ENCODE data around the gene PPP1R12C.

Gene PPP1R12C

GRCh38 chr19:55146078-55146704, 28.8 kb upstream of the PPP1R12C start:
- Histone ChIP-seq H3K9me3 (ENCODE audit: control insufficient read depth in 2 of 2, low read length in 2 of 2) (no peaks in the 10 kb centered on the region), H3K4me3 (ENCODE audit: low read length in 2 of 2) (no peak overlapping the region), H3K27ac (ENCODE audit: low read depth in 2 of 2, low read length in 2 of 2) (no peak overlapping the region), H3K4me1 (ENCODE audit: control insufficient read depth in 2 of 2, insufficient read depth in 2 of 2, low read length in 2 of 2) (no peaks in the 10 kb centered on the region), H3K36me3 (ENCODE audit: control insufficient read depth in 2 of 2, insufficient read depth in 2 of 2, low read length in 2 of 2) (no peaks in the 10 kb centered on the region), H3K27me3 (ENCODE audit: control insufficient read depth in 2 of 2, insufficient read depth in 2 of 2, low read length in 2 of 2) (peaks cover 16 to 23% of the 10 kb centered on the region in 2 donors), H3K9ac (ENCODE audit: low read depth in 1 of 2, low read length in 2 of 2) (no peak overlapping the region)

GRCh38 chr19:55145232-55145631, 27.8 kb upstream of the PPP1R12C start:
- Histone ChIP-seq H3K27ac (ENCODE audit: low read depth in 2 of 2, low read length in 2 of 2) (no peak overlapping the region), H3K36me3 (ENCODE audit: control insufficient read depth in 2 of 2, insufficient read depth in 2 of 2, low read length in 2 of 2) (no peaks in the 10 kb centered on the region), H3K9ac (ENCODE audit: low read depth in 1 of 2, low read length in 2 of 2) (no peak overlapping the region), H3K9me3 (ENCODE audit: control insufficient read depth in 2 of 2, low read length in 2 of 2) (no peaks in the 10 kb centered on the region), H3K27me3 (ENCODE audit: control insufficient read depth in 2 of 2, insufficient read depth in 2 of 2, low read length in 2 of 2) (peaks cover 15 to 21% of the 10 kb centered on the region in 2 donors), H3K4me3 (ENCODE audit: low read length in 2 of 2) (no peak overlapping the region), H3K4me1 (ENCODE audit: control insufficient read depth in 2 of 2, insufficient read depth in 2 of 2, low read length in 2 of 2) (no peaks in the 10 kb centered on the region)

GRCh38 chr19:55141696-55142095, 24.3 kb upstream of the PPP1R12C start:
- H3K27ac ChIP-seq (ENCODE audit: low read depth in 2 of 2, low read length in 2 of 2), result no peak overlapping the region
- peaks cover 4 to 10% of the 10 kb centered on the region in 2 donors for H3K27me3 ChIP-seq (ENCODE audit: control insufficient read depth in 2 of 2, insufficient read depth in 2 of 2, low read length in 2 of 2)
- no peak overlapping the region for H3K4me3 ChIP-seq (ENCODE audit: low read length in 2 of 2)
- H3K9ac ChIP-seq (ENCODE audit: low read depth in 1 of 2, low read length in 2 of 2), result no peak overlapping the region
- H3K36me3 ChIP-seq (ENCODE audit: control insufficient read depth in 2 of 2, insufficient read depth in 2 of 2, low read length in 2 of 2), result no peaks in the 10 kb centered on the region
- H3K9me3 ChIP-seq (ENCODE audit: control insufficient read depth in 2 of 2, low read length in 2 of 2), result no peaks in the 10 kb centered on the region
- H3K4me1 ChIP-seq (ENCODE audit: control insufficient read depth in 2 of 2, insufficient read depth in 2 of 2, low read length in 2 of 2), result no peaks in the 10 kb centered on the region

- H3K36me3 ChIP-seq (ENCODE audit: control insufficient read depth in 2 of 2, insufficient read depth in 2 of 2, low read length in 2 of 2), result no peaks in the 10 kb centered on the region
- H3K9me3 ChIP-seq (ENCODE audit: control insufficient read depth in 2 of 2, low read length in 2 of 2), result no peaks in the 10 kb centered on the region
- no peak overlapping the region for H3K9ac ChIP-seq (ENCODE audit: low read depth in 1 of 2, low read length in 2 of 2)
- no peak overlapping the region for H3K4me3 ChIP-seq (ENCODE audit: low read length in 2 of 2)
- no peak overlapping the region for H3K27ac ChIP-seq (ENCODE audit: low read depth in 2 of 2, low read length in 2 of 2)
- peaks cover 3 to 4% of the 10 kb centered on the region in 2 donors for H3K27me3 ChIP-seq (ENCODE audit: control insufficient read depth in 2 of 2, insufficient read depth in 2 of 2, low read length in 2 of 2)
- no peaks in the 10 kb centered on the region for H3K4me1 ChIP-seq (ENCODE audit: control insufficient read depth in 2 of 2, insufficient read depth in 2 of 2, low read length in 2 of 2)
Observed at GRCh38 chr19:55137915-55138314, 20.5 kb upstream of the PPP1R12C start.

GRCh38 chr19:55136399-55137102, 19.1 kb upstream of the PPP1R12C start:
- Histone ChIP-seq H3K9me3 (ENCODE audit: control insufficient read depth in 2 of 2, low read length in 2 of 2) (no peaks in the 10 kb centered on the region), H3K27ac (ENCODE audit: low read depth in 2 of 2, low read length in 2 of 2) (no peak overlapping the region), H3K27me3 (ENCODE audit: control insufficient read depth in 2 of 2, insufficient read depth in 2 of 2, low read length in 2 of 2) (peaks cover 3 to 4% of the 10 kb centered on the region in 2 donors), H3K4me1 (ENCODE audit: control insufficient read depth in 2 of 2, insufficient read depth in 2 of 2, low read length in 2 of 2) (no peaks in the 10 kb centered on the region), H3K9ac (ENCODE audit: low read depth in 1 of 2, low read length in 2 of 2) (no peak overlapping the region), H3K36me3 (ENCODE audit: control insufficient read depth in 2 of 2, insufficient read depth in 2 of 2, low read length in 2 of 2) (no peaks in the 10 kb centered on the region), H3K4me3 (ENCODE audit: low read length in 2 of 2) (no peak overlapping the region)

- H3K4me1 ChIP-seq (ENCODE audit: control insufficient read depth in 2 of 2, insufficient read depth in 2 of 2, low read length in 2 of 2), result no peaks in the 10 kb centered on the region
- peaks cover 5 to 11% of the 10 kb centered on the region in 2 donors for H3K27me3 ChIP-seq (ENCODE audit: control insufficient read depth in 2 of 2, insufficient read depth in 2 of 2, low read length in 2 of 2)
- no peaks in the 10 kb centered on the region for H3K9me3 ChIP-seq (ENCODE audit: control insufficient read depth in 2 of 2, low read length in 2 of 2)
- H3K27ac ChIP-seq (ENCODE audit: low read depth in 2 of 2, low read length in 2 of 2), result no peak overlapping the region
- H3K4me3 ChIP-seq (ENCODE audit: low read length in 2 of 2), result no peak overlapping the region
- no peak overlapping the region for H3K9ac ChIP-seq (ENCODE audit: low read depth in 1 of 2, low read length in 2 of 2)
- no peaks in the 10 kb centered on the region for H3K36me3 ChIP-seq (ENCODE audit: control insufficient read depth in 2 of 2, insufficient read depth in 2 of 2, low read length in 2 of 2)
Observed at GRCh38 chr19:55134736-55135135, 17.3 kb upstream of the PPP1R12C start.

GRCh38 chr19:55133639-55134444, 16.4 kb upstream of the PPP1R12C start:
- no peaks in the 10 kb centered on the region for H3K9me3 ChIP-seq (ENCODE audit: control insufficient read depth in 2 of 2, low read length in 2 of 2)
- no peak overlapping the region for H3K27ac ChIP-seq (ENCODE audit: low read depth in 2 of 2, low read length in 2 of 2)
- no peaks in the 10 kb centered on the region for H3K4me1 ChIP-seq (ENCODE audit: control insufficient read depth in 2 of 2, insufficient read depth in 2 of 2, low read length in 2 of 2)
- no peak overlapping the region for H3K9ac ChIP-seq (ENCODE audit: low read depth in 1 of 2, low read length in 2 of 2)
- H3K4me3 ChIP-seq (ENCODE audit: low read length in 2 of 2), result no peak overlapping the region
- H3K36me3 ChIP-seq (ENCODE audit: control insufficient read depth in 2 of 2, insufficient read depth in 2 of 2, low read length in 2 of 2), result no peaks in the 10 kb centered on the region
- peaks cover 5 to 11% of the 10 kb centered on the region in 2 donors for H3K27me3 ChIP-seq (ENCODE audit: control insufficient read depth in 2 of 2, insufficient read depth in 2 of 2, low read length in 2 of 2)

GRCh38 chr19:55132453-55133129, 15.2 kb upstream of the PPP1R12C start:
- Histone ChIP-seq H3K4me1 (ENCODE audit: control insufficient read depth in 2 of 2, insufficient read depth in 2 of 2, low read length in 2 of 2) (no peaks in the 10 kb centered on the region), H3K36me3 (ENCODE audit: control insufficient read depth in 2 of 2, insufficient read depth in 2 of 2, low read length in 2 of 2) (no peaks in the 10 kb centered on the region), H3K9me3 (ENCODE audit: control insufficient read depth in 2 of 2, low read length in 2 of 2) (no peaks in the 10 kb centered on the region), H3K27ac (ENCODE audit: low read depth in 2 of 2, low read length in 2 of 2) (no peak overlapping the region), H3K9ac (ENCODE audit: low read depth in 1 of 2, low read length in 2 of 2) (no peak overlapping the region), H3K27me3 (ENCODE audit: control insufficient read depth in 2 of 2, insufficient read depth in 2 of 2, low read length in 2 of 2) (peaks cover 5 to 11% of the 10 kb centered on the region in 2 donors), H3K4me3 (ENCODE audit: low read length in 2 of 2) (no peak overlapping the region)

GRCh38 chr19:55131421-55131820, 14.0 kb upstream of the PPP1R12C start:
- Histone ChIP-seq H3K27me3 (ENCODE audit: control insufficient read depth in 2 of 2, insufficient read depth in 2 of 2, low read length in 2 of 2) (peaks cover 5 to 11% of the 10 kb centered on the region in 2 donors), H3K9me3 (ENCODE audit: control insufficient read depth in 2 of 2, low read length in 2 of 2) (no peaks in the 10 kb centered on the region)

More at GRCh38 chr19:55131421-55131820, 14.0 kb upstream of the PPP1R12C start:
- no peak overlapping the region for H3K9ac ChIP-seq (ENCODE audit: low read depth in 1 of 2, low read length in 2 of 2)
- H3K4me1 ChIP-seq (ENCODE audit: control insufficient read depth in 2 of 2, insufficient read depth in 2 of 2, low read length in 2 of 2), result no peaks in the 10 kb centered on the region
- no peak overlapping the region for H3K27ac ChIP-seq (ENCODE audit: low read depth in 2 of 2, low read length in 2 of 2)
- no peak overlapping the region for H3K4me3 ChIP-seq (ENCODE audit: low read length in 2 of 2)
- no peaks in the 10 kb centered on the region for H3K36me3 ChIP-seq (ENCODE audit: control insufficient read depth in 2 of 2, insufficient read depth in 2 of 2, low read length in 2 of 2)
